Loucy (cell line): ENCODE results near the gene PIGB.

ENCODE experiments used
- H2AFZ ChIP-seq: fragments of 200-600 bp; sonication (generic); 2 replicates; pipeline ENCODE4 v1.6.0; 2016; ENCODE audit warnings: antibody characterized with exemption, mild to moderate bottlenecking, low read length, moderate library complexity
- H3F3A ChIP-seq: fragments of 200-600 bp; 2 replicates; pipeline ENCODE4 v1.6.0; 2016; ENCODE audit warnings: antibody characterized with exemption, low read depth, mild to moderate bottlenecking
- H3K27me3 ChIP-seq: fragments of 200-600 bp; sonication (generic); 2 replicates; pipeline ENCODE4 v1.6.1; 2014; ENCODE audit warnings: low read length, mild to moderate bottlenecking; ENCODE audit not compliant: insufficient read depth, poor library complexity, severe bottlenecking
- H3K36me3 ChIP-seq: fragments of 200-600 bp; sonication (generic); 2 replicates; pipeline ENCODE4 v1.6.1; 2016; ENCODE audit warnings: low read length; ENCODE audit not compliant: insufficient read depth
- H3K4me1 ChIP-seq: fragments of 200-600 bp; sonication (generic); 2 replicates; pipeline ENCODE4 v1.5.1; 2014; ENCODE audit warnings: low read length, mild to moderate bottlenecking; ENCODE audit not compliant: insufficient read depth, poor library complexity, severe bottlenecking
- H3K4me2 ChIP-seq: fragments of 200-600 bp; sonication (generic); 2 replicates; pipeline ENCODE4 v1.6.0; 2014; ENCODE audit warnings: antibody characterized with exemption, low read length, low read depth, mild to moderate bottlenecking; ENCODE audit not compliant: poor library complexity, severe bottlenecking
- H3K4me3 ChIP-seq: fragments of 200-600 bp; sonication (generic); 2 replicates; pipeline ENCODE4 v1.5.1; 2014; ENCODE audit warnings: low read length, mild to moderate bottlenecking, mixed read lengths; ENCODE audit not compliant: poor library complexity, severe bottlenecking
- H3K79me2 ChIP-seq: fragments of 200-600 bp; sonication (generic); 2 replicates; pipeline ENCODE4 v1.6.1; 2014; ENCODE audit warnings: low read length; ENCODE audit not compliant: insufficient read depth
- H3K9ac ChIP-seq: fragments of 200-600 bp; sonication (generic); 2 replicates; pipeline ENCODE4 v1.6.0; 2014; ENCODE audit warnings: mild to moderate bottlenecking, low read depth, low read length, moderate library complexity; ENCODE audit not compliant: poor library complexity, severe bottlenecking
- H3K9me2 ChIP-seq: fragments of 200-600 bp; sonication (generic); replicated peaks from 2 replicates; pipeline ENCODE4 v1.6.1; 2016; ENCODE audit warnings: low read depth, low read length, mixed read lengths
- H3K9me3 ChIP-seq: fragments of 200-600 bp; sonication (generic); 2 replicates; pipeline ENCODE4 v1.6.1; 2014; ENCODE audit warnings: mild to moderate bottlenecking, antibody characterized with exemption, low read length, low read depth; ENCODE audit not compliant: insufficient read depth
- H4K20me1 ChIP-seq: fragments of 200-600 bp; sonication (generic); 2 replicates; pipeline ENCODE4 v1.6.0; 2014; ENCODE audit warnings: antibody characterized with exemption, low read length, mild to moderate bottlenecking; ENCODE audit not compliant: insufficient read depth, poor library complexity, severe bottlenecking
- CTCF ChIP-seq: fragments of 200-600 bp; sonication (generic); conservative IDR thresholded peaks from 2 replicates; pipeline ENCODE4 v1.5.1; 2014; ENCODE audit warnings: mild to moderate bottlenecking, antibody characterized with exemption, low read length
- EZH2phosphoT487 ChIP-seq: fragments of 200-600 bp; IDR thresholded peaks from 2 replicates; pipeline ENCODE4 v1.6.1; 2018; ENCODE audit warnings: antibody characterized with exemption, mild to moderate bottlenecking, moderate library complexity, borderline replicate concordance

PIGB gene

DNA sequence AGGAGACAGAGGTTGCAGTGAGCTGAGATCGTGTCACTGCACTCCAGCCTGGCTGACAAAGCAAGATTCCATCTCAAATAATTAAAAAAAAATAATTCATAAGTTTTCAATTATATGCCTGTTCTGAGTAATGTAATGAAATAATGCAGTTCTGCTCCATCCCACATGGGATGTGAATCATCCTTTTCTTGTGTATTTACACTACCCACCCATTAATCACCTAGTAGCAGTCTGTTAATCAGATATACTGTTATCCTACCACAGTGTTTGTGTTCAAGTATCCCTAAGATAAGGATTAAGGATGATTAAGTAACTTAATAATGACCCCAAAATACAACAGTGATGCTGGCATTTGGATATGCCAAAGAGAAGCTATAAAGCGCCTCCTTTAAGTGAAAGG is 38.8 kb downstream of the PIGB start:
- peaks cover 11% of the 10 kb centered on the region for H3K4me1 ChIP-seq
- no peaks in the 10 kb centered on the region for H3K9me3 ChIP-seq
- no peaks in the 10 kb centered on the region for H3K79me2 ChIP-seq
- no peak overlapping the region for H2AFZ ChIP-seq
- no peaks in the 10 kb centered on the region for H3F3A ChIP-seq
- H3K9ac ChIP-seq = no peak overlapping the region
- no peaks in the 10 kb centered on the region for H3K9me2 ChIP-seq
- H3K27me3 ChIP-seq = no peaks in the 10 kb centered on the region
- TF ChIP-seq CTCF (no peak), EZH2phosphoT487 (no peak)
- no peaks in the 10 kb centered on the region for H3K36me3 ChIP-seq
- H3K4me3 ChIP-seq = no peak overlapping the region
- no peak overlapping the region for H3K4me2 ChIP-seq
- no peaks in the 10 kb centered on the region for H4K20me1 ChIP-seq

DNA sequence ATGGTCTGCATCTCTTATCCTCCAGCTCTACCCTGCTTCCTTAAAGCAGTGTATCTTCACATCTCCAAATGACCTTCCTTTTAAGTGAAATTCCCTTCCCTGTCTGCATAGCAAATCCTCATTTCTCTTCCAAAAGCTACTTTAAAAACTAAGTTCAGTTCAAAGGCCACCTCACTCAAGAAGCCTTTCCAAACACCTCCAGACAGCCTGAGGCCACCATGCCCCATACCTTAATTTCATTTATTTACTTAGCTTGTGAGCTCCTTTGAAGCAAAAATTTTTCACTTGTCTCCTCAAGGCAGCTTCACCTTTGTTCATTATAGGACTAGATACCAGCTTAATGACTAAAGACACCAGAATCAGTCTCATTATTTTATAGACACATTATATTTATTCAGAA is 39.4 kb downstream of the PIGB start:
- peaks cover 11% of the 10 kb centered on the region for H3K4me1 ChIP-seq

GRCh38 chr15:55360256-55360655 is 41.2 kb downstream of the PIGB start:
- H3K9me2 ChIP-seq = no peaks in the 10 kb centered on the region
- H2AFZ ChIP-seq = no peak overlapping the region
- H4K20me1 ChIP-seq = no peaks in the 10 kb centered on the region
- no peaks in the 10 kb centered on the region for H3F3A ChIP-seq
- no peaks in the 10 kb centered on the region; the same call in 1 of the 2 replicates for H3K36me3 ChIP-seq
- no peaks in the 10 kb centered on the region for H3K9me3 ChIP-seq
- no peak overlapping the region for H3K9ac ChIP-seq
- H3K79me2 ChIP-seq = no peaks in the 10 kb centered on the region
- H3K27me3 ChIP-seq = no peaks in the 10 kb centered on the region
- H3K4me3 ChIP-seq = no peak overlapping the region
- no peak overlapping the region for H3K4me2 ChIP-seq
- peaks cover 10% of the 10 kb centered on the region for H3K4me1 ChIP-seq
- TF ChIP-seq CTCF (no peak), EZH2phosphoT487 (no peak)

More for the DNA sequence above, 39.4 kb downstream of the PIGB start:
- H3K9ac ChIP-seq = no peak overlapping the region
- H3K79me2 ChIP-seq = no peaks in the 10 kb centered on the region
- no peaks in the 10 kb centered on the region for H3K27me3 ChIP-seq
- H3K4me2 ChIP-seq = no peak overlapping the region
- no peaks in the 10 kb centered on the region for H3K9me3 ChIP-seq
- H3K4me3 ChIP-seq = no peak overlapping the region
- H3K9me2 ChIP-seq = no peaks in the 10 kb centered on the region
- H4K20me1 ChIP-seq = no peaks in the 10 kb centered on the region
- no peak for TF ChIP-seq CTCF
- no peak for TF ChIP-seq EZH2phosphoT487
- no peaks in the 10 kb centered on the region for H3K36me3 ChIP-seq
- no peaks in the 10 kb centered on the region for H3F3A ChIP-seq
- no peak overlapping the region for H2AFZ ChIP-seq
